ENCODE results near the gene XRCC5.

XRCC5 gene

DNA sequence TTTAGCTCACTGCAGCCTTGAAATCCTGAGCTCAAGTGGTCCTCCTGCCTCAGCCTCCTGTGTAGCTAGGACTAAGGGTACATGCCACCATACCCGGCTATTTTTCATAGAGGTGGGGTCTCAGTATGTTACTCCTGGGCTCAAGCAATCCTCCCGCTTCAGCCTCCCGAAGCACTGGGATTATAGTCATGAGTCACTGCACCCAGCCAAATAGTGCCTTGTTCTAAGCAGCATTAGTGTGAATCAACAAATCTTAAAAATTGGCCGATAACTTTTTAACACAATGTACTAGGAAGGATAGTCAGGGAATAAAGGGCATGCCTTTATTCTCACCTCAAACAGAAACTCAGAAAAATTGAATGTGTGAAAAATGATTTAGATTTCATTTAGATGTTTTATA is 51.6 kb downstream of the XRCC5 start:
- no peak for DNase-seq

DNA sequence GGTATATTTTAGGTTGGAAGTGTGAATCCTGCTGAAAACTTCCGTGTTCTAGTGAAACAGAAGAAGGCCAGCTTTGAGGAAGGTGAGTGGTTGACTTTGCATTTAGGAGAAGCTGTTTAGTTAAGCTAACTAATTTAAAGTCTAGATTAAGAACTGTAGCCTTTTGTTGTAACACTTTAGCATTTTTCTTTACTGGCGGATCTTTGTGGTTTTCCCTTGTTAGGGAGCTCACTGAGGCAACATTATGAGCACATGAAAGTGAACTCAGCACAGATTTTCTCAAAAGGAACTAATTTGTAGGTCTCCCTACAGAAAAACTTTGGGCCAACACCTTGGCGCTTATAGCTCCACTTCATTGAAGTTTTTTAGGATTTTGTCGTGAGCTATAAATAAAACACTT is 52.8 kb downstream of the XRCC5 start:
- no peak for DNase-seq

DNA sequence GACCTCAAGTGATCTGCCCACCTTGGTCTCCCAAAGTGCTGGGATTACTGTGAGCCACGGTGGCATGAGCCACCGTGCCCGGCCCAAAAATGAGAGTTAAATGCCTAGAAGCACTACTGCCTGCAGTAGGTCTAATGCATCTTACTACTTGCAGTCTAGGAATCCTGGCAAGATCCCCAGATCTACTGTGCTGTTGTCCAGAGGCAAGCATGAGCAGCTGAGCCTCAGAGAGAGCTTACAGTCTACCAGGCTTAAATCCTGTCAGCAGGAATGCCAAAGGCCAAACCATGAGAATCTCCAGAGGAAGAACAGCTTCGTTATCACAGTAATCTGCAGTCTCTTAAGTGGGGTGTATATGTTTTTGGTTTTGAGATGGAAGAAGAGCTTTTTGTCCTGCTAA is 54.4 kb downstream of the XRCC5 start:
- no peak for DNase-seq

DNA sequence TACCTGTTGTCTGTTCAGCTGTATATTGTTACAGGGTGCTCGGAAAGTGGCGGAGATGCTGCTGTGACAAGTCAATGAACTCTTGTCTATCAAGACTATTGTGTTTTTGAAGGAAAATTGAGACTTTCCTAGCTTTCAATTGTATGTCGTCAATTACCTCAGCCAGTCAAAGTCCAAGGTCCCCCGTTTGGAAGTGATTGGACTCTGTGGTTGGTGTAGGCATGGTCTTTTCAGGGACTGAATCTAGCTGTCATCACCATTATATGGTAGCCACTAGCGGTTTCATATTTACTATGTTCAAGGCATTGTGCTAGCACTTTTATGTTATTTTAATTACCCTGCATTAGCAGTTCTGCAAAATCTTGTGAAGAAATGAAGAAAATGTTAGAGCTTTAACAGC is 54.9 kb downstream of the XRCC5 start:
- no peak for DNase-seq

DNA sequence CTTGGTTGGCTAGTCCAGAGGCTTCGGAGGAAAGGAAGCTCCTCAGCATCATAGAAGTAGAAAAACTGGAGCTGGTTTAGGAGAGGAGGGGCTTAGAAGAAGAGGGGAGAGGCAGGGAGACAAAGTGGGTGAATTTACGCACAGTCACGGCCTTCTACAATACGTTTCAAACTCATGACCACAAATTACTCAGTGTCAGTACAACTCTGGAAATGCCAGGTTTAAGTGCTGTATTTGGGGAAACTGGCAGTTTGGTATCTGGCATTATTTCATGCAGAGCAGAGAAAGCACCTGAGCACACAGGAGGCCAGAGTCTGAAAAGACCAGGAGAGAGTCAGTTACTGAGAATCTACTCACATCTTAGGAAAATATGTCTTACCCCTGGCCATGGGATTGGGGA is 55.4 kb downstream of the XRCC5 start:
- no peak for DNase-seq

DNA sequence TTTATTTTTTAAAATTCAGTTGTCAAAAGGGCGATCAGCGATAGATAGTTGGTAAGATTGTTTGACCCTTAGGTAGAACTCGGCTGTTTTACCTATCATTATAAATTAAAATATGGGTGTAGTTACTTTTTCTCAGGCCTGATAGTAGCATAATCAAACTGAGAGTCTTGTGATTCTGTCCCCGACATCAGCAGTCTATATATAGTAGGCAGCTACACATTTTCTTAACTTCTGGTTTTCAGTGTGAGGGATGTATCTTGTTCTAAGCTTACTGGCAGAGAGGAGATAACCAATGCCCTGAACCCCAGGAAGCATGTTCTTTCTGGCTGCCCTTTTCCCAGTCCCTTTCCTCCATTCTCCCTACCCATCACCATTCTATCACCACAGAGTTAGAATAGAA is 56.6 kb downstream of the XRCC5 start:
- DNase-seq = no peak

DNA sequence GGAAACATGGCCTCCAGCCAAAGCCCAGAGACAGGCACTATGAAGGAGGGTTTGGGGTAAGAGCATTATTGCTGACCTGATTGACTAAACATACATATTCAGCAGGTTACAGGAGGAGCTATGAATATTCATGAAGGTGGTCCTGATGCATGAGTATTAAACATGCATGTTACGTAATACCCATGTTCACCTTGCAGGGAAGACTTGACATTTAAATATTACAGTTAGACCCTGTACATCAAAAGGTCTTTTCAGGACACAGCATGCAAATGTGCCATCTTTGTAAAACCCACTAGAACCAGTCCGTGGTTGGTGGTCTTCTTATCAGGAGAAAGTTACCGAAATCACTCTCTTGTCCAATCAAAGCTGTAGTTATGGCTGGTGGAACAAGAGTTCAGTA is 59.9 kb downstream of the XRCC5 start:
- no peak for DNase-seq

DNA sequence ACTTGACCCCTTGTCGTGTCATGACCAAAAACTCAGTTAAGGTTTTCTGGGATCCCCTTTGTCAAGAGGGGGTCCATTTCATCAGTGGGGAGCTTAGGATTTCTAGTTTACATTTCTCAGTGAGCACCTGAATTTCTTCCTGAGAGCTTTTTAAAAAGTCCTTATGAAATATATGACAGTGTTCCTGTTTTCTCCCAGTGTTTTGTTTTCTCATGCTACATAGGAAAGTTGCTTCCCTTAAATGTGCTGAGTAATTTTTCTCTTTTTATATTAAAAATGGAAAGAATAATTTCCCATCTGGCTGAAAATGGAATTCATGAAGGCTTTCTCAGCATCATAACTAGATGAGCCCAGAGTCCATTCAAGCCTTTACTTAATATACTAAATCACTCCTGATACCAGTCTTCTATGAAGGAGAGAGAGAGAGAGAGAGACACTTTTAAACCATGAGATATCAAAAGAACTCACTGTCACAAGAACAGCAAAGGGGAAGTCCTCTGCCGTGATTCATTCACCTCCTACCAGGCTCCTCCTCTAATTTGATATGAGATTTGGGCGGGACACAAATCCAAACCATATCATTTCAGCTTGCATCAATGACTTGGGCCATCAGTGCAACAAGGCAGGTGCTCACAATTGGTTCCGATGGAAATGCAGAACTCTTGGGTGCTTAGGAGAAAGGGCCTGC is 61.1 kb downstream of the XRCC5 start:
- no peak for DNase-seq

DNA sequence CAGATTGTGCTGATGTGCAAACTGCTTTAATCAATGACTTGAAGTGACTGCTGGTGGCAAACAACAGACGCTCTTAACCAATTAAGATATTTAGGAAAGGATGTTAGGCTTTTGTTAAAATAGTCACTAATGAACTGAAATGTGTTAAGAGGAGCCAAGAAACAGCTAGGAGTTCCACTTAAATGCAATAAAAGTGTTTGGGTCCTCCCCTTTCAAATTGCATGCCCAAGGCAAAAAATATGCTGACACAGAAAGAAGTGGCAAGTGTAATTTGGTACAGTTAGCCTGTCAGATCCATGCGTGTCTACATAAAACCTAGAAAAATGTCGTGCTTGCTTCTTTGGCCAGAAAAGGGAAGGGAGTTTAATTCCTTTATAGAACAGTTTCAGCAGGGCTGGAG is 61.9 kb downstream of the XRCC5 start:
- DNase-seq = no peak

DNA sequence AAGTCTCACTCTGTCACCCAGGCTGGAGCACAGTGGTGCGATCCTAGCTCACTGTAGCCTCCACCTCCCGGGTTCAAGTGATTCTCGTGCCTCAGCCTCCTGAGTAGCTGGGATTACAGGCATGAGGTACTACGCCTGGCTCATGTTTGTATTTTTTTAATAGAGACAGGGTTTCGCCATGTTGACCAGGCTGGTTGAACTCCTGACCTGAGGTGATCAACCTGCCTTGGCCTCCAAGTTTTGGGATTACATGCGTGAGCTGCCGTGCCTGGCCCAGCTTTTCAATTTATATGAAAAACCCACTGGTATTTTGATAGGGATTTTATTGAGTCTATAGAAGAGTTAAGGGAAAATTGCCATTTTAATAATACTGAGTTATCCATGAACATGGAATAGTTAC is 63.3 kb downstream of the XRCC5 start:
- DNase-seq = no peak

DNA sequence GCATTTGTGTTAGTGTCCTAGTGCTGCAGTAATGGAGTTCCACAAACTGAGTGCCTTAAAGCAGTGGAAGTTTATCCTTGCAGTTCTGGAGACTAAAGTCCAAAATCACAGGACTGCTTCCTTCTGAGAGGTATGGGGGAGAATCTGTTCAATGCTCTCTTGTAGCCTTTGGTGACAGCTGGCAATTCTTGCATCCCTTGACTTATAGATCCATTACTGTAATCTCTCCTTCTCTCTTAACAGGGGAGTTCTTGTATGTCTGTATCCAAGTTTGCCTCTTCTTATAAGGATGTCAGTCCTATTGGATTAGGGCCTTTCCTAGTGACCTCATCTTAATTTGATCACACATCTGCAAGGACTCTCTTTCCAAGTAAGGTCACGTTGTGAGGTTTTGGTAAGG is 69.9 kb downstream of the XRCC5 start:
- no peak for DNase-seq

DNA sequence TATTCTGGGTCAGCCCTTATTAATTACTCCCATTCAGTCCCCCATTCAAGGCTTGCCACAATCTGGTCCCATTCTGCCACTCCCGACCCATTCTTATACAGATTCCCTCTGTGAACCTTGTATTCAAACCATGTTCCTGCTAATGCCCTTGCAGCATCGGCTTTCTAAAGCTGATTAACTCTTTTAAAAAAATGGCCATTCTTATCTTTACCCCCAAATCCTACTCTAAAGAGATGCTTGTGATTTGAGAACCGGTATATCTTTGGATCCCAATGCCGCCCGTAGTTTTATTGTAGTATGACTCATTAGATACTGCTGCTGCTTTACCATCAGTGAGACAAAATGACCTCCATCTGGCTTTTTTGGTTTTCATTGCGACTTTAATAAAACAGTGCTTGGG is 72.2 kb downstream of the XRCC5 start:
- DNase-seq = no peak

DNA sequence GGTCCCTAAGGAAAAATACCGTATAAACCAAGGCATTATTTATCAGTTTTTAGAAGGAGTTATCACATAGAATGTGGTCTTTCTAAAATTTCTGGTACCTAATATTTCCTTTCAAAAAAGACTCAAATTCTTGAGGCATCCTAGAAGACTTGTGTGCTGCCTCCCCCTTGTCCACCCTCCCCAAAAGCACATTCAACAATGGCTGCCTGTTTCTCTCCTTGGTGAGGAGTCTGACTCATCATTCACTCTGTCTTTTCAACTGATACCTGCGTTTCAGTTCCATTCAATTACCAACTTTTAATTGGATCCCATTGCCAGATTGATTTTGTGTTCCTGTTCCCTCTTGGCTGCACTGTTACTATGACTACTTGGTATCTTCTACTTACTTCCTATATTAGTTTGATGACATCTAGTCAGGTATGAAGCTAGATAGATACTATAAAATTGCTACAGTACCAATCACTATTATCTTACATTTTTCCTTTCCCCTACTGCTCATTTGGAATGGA is 72.9 kb downstream of the XRCC5 start:
- DNase-seq = no peak

DNA sequence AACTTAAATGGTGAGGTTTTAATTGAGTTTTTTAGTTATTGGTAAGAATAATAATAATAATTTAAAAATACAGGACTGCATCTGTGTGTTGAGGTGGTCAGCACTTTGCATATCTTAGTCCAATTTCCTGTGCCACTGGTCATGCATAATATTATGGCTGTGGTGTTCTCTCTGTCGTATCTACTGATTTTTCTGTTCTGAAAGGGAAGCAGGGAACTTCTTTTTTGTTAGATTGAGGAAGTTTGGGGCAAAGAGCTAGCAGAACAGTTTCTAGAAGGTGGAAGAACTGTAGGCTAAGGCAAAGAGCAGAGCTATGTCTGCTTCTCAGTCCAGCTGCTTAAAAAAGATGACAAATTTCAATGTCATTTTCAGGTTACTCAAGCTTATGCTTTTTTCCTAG is 74.3 kb downstream of the XRCC5 start:
- no peak for DNase-seq

DNA sequence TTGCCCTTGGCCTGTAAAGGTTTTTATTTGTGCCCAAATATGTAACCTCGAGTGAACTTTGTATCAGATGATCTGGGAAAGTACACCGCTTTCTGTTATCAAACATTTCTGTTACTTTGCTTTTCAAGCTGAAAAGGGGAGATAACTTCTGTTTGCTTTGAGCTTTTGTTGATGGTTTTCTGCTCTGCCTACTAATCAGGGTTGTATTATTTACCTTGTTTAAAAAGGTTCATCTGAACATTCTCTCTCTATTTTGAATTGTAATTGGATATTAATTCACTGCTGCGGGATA is 79.4 kb downstream of the XRCC5 start:
- DNase-seq = no peak

DNA sequence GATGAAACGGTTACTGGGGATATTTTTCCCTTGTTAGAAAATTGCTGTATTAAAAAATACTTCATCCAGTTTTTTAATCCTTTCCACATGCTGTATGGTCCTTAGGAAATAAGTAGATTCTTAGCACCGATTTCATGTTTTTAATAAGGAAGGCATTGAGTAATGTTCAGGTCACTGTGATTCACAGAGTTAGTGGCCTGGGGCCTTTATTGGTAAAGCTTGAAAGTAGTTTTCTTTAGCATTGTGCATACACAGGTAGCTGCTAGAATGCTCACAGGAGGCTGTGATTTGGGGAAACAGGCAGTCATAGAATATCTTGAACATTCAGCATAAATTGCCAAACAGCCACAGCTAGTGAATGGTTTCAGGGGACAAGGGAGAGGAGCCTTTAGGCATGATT is 79.8 kb downstream of the XRCC5 start:
- no peak for DNase-seq

DNA sequence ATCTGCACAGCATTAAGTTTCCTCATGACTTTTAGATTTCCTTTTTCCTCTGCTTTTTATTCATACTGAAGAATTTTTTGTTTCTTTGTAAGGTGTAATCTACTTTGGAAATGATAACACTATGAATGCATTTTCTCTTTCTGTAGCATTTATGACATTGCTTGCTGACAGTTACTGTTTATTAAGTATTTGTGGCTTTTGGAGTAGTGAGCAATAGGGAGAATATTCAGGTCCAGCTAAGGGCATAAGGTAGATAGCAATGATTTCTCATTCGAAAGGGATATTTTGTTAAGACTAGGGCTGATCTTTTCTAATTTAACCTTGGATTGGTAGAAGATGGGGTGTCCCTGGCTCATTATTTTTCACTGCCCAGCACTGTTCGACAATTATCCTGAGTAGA is 80.3 kb downstream of the XRCC5 start:
- no peak for DNase-seq

DNA sequence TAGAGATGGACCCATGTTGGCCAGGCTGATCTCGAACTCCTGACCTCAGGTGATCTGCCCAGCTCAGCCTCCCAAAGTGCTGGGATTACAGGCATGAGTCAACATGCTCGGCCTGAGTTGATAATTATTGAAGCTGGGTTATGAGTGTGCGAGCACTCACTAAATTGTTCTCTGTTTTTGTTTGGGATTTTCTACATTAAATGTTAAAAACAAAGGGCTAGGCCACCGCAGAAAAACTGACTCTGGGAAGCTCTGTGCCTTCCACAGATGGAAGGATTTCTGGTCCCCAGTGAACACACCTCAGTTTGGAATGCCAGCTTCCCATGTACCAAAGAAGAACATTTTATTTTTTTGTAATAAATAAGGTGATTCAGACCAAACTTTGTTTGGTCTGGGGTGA is 83.0 kb downstream of the XRCC5 start:
- no peak for DNase-seq

DNA sequence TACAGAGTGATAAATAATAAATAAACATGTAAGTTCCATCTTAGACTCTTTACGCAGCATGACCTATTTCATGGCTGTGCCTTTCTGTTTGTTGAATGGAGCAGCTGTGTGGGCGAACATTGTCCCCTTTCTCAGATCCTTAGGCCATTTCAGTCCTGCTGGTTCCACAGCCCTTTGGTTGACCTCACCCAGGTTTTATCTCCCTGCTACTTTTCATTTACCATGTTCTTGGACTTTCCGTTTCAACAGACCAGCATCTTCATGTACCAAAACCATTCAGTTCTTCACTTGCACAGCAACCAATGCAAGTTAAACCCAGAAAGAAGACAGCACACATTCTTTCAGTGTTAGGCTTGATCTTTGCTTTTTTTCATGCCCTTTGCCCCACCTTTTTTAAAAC is 83.8 kb downstream of the XRCC5 start:
- no peak for DNase-seq

DNA sequence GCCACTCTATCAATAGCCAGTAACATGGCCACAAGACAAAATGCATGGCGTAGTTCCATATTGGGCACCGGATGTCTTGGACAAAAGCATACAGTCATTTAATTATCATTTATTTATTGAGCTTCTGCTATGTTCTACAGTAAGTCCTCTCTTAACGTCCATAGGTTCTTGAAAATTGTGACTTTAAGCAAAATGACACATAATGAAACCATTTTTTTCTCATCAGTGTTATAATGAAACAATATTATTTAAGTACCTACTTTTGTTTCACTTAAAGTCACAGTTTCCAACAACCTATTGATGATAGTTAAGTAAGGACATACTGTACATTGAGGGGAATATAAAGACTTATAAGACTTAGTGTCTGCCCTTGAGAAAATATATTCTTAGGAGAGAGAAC is 84.9 kb downstream of the XRCC5 start:
- DNase-seq = no peak

DNA sequence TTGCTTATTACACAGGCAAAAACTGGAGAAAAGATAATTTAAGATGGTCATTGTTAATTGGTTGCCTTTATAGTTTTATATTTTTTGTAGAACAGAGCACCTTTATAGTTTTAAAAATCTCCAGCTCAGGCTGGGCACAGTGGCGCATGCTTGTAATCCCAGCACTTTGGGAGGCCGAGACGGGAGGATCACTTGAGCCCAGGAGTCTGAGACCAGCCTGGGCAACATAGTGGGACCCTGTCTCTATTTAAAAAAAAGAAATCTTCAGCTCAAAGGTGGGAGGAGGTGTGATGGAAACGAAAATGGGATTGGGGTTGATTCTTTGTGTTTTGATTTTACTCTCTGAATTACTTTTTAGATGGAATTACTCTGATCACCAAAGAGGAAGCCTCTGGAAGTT is 85.4 kb downstream of the XRCC5 start:
- DNase-seq = no peak

DNA sequence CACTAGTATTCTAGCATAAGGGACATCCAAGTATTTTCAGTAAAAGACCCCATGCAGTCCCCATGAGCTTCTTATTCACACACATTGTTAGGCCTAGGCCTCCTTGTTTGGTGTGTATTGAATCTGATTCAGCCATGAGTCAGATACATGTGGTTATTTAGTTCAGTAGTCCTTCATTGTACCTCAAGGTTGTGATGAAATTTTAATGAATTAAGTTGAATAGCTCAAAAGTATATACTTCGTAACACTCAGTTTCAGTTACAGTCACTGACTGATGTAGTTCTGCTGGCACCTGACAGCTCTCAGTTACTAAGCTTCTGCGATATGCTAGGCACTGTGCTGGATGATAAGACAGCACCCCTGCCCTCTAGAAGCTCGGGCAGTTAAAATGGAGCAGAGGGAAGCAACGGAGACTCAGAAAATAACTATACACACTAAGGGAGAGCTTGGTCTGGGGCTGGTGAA is 86.4 kb downstream of the XRCC5 start:
- no peak for DNase-seq

DNA sequence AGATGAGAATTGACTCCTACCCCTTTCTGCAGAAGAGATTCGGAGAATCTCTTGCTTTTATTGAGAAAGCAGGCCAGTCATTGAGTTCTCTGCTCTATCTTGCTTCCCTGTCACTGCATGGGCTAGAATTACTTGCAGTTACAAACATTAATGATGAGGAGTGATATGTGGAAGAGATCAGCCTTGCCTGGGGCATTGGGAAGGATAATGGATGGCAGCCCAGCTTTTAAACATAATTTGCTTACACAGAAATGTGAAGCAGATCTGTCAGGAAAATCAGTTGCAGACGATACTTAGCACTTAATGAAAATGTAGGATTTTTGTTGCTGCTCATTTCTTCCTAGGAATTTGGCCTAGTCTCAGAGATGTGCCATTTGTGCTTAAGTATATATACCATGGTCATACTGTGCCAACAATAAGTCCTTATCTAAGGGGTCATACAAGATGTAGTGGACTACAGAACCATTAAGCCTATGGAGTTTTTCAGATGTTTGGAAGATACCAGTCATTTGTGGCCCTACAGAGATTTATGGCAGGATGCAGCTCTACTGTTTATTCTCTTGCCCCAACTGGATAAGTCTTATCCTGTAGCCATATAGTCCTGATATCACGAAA is 92.7 kb downstream of the XRCC5 start:
- DNase-seq = no peak

DNA sequence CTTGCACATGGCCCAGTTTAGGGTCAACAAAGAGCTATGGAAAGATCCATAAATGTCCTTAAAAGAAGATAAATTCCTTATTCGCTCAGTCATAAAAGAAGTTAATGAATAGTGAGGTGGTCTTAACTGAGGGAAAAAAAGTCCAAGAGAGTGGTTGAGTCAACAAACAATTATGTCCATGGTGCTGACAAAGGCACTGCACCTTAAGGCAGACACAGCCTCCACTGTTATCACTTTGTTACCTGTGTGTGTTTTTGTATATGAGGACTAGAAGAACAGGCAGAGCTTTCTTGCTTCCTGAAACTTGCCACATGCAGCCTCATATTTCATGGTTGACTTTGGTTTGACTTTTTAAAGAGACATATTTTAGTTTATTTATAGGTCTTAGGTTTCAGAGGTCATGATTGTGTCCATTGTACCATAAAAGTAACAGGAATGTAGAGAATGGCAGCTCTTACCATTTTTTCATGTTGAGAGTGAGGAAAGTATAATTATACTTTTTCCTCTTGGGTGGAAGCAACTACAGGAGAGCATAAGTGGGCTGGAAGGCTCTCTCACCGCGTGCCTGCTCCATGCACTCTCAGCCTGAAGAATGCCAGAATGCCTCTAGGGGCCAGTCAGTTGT is 93.6 kb downstream of the XRCC5 start:
- no peak for DNase-seq

DNA sequence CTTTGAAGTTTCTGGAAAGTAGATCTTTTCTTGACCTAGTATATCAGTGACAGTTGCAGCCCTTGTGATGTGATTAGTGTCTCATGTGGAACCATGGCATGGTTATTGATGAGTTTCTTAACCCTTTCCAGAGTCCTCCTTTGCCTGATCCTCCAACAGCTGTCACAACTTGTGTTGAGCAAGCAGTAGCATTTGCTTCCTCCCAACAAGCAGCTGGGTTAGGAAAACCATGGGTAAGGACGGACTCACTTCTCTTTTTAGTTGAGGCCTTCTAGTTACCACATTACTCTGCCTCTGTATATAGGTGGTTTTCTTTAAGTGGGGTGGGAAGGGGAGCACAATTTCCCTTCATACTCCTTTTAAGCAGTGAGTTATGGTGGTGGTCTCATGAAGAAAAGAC is 96.3 kb downstream of the XRCC5 start:
- no peak for DNase-seq

Data from NCI-H1694 (cell line).